Measurements from ENCODE around the gene HPCA. TPM values are rescaled to one million over a fixed set of nuclear protein-coding genes. Genes with fewer than 3 reads are reported as not detected.
A peak's percentile ranks its signal among the peaks of the same experiment; 100 is the strongest.

The HPCA gene
- total RNA-seq, 1 donor from 2014 or later: 0.86 TPM

GRCh38 chr1:32937061-32937460, 50.8 kb downstream of the HPCA start:
- TF ChIP-seq, protein P1, sequence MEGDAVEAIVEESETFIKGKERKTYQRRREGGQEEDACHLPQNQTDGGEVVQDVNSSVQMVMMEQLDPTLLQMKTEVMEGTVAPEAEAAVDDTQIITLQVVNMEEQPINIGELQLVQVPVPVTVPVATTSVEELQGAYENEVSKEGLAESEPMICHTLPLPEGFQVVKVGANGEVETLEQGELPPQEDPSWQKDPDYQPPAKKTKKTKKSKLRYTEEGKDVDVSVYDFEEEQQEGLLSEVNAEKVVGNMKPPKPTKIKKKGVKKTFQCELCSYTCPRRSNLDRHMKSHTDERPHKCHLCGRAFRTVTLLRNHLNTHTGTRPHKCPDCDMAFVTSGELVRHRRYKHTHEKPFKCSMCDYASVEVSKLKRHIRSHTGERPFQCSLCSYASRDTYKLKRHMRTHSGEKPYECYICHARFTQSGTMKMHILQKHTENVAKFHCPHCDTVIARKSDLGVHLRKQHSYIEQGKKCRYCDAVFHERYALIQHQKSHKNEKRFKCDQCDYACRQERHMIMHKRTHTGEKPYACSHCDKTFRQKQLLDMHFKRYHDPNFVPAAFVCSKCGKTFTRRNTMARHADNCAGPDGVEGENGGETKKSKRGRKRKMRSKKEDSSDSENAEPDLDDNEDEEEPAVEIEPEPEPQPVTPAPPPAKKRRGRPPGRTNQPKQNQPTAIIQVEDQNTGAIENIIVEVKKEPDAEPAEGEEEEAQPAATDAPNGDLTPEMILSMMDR (conservative IDR thresholded peaks at IDR 0.05): no peak
- Mint-ChIP-seq H3K27ac (ENCODE audit: unreplicated experiment) (peak overlapping the region; percentile 69), H3K4me3 (no peak overlapping the region), H3K27me3 (ENCODE audit: low read depth) (no peaks in the 10 kb centered on the region), H3K36me3 (ENCODE audit: low read depth) (peaks cover 3% of the 10 kb centered on the region), H3K4me1 (peaks cover 9% of the 10 kb centered on the region), H3K9me3 (no peaks in the 10 kb centered on the region)
- DNase-seq (ENCODE audit: low read depth, low spot score): no peak

DNA sequence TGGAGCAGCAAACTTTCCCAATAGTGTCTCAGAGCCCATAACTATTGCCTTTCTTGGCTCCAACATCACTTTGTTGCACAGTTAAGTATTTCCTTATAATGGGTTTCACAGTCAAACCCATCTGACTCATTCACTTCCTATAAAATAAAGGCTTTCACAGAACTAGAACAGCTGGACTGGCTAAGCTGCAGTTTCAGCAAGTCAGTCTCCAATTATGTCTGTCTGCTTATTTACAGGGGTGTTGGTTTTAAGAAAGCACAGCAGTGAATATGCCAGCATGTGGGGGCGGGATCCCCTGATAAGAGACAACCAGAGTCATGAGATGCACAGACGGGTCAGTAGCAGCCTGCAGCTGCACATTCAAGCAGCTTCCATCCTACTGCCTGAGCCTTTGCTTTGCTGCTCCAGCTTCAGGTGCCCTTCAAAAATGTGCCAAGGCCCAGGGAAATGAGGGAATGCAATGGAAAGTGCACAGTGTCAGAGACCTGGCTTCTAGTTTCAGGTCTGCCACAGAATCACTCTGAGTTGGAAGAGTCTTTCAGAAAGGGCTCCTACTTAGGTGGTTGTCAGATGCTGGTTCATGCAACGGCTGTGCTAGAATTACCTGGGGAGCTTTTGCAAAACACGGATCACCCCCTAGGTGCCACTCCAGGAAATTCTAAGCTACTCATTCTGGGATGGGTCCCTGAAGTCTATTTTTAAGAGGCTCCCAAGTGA, 53.5 kb downstream of the HPCA start:
- H3K36me3 Mint-ChIP-seq (ENCODE audit: low read depth): peaks cover 10% of the 10 kb centered on the region
- no peaks in the 10 kb centered on the region for H3K4me1 Mint-ChIP-seq
- H3K4me3 Mint-ChIP-seq: no peak overlapping the region
- H3K27ac Mint-ChIP-seq (ENCODE audit: unreplicated experiment): no peak overlapping the region
- DNase-seq (ENCODE audit: low read depth, low spot score): no peak
- H3K27me3 Mint-ChIP-seq (ENCODE audit: low read depth): no peaks in the 10 kb centered on the region
- no peaks in the 10 kb centered on the region for H3K9me3 Mint-ChIP-seq
- TF ChIP-seq, protein P1 (conservative IDR thresholded peaks at IDR 0.05): no peak

DNA sequence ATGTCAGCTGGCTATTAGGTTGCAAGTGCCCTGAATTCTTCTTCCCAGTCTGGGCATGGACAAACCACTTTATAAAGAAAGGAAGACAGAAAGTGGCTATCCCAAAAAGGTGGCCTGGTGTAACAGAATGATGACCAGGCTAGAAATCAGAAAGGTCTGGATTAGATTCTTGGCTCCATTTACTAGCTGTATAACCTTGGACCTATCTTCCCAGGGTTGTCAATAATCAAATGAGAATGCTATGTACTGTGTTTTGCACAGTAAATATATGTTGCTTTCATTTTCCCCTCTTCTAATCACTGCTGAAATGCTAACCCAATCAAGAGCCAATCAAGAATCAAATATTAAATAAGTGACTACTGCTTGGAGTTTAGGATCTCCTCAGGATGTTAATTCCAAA, 57.9 kb downstream of the HPCA start:
- TF ChIP-seq, protein P1 (conservative IDR thresholded peaks at IDR 0.05): no peak
- Mint-ChIP-seq H3K4me1 (no peaks in the 10 kb centered on the region), H3K36me3 (ENCODE audit: low read depth) (peaks cover 8% of the 10 kb centered on the region), H3K4me3 (no peak overlapping the region), H3K27me3 (ENCODE audit: low read depth) (no peaks in the 10 kb centered on the region), H3K9me3 (no peaks in the 10 kb centered on the region), H3K27ac (ENCODE audit: unreplicated experiment) (no peak overlapping the region)
- no peak for DNase-seq (ENCODE audit: low read depth, low spot score)

Other genes with a start within 250 kb of the HPCA start
- 49.1 and 53.1 TPM in 2 replicates for gene ZBTB8OS, start 235.9 kb upstream of the HPCA start, total RNA-seq
- 492 and 494 TPM in 2 replicates for gene RBBP4, start 235.3 kb upstream of the HPCA start, total RNA-seq
- gene SYNC, start 183.7 kb upstream of the HPCA start, total RNA-seq: 0.12 TPM in 1 of 2 replicates, not detected in the other
- 140 and 145 TPM in 2 replicates for gene YARS1, start 69.1 kb upstream of the HPCA start, total RNA-seq
- 55.0 and 55.7 TPM in 2 replicates for gene S100PBP, start 68.8 kb upstream of the HPCA start, total RNA-seq
- gene FNDC5, start 15.6 kb upstream of the HPCA start, total RNA-seq: 26.8 and 28.7 TPM in 2 replicates
- gene TMEM54, start 14.9 kb downstream of the HPCA start, total RNA-seq: 2.7 and 2.8 TPM in 2 replicates
- 14.9 and 16.0 TPM in 2 replicates for gene RNF19B, start 78.3 kb downstream of the HPCA start, total RNA-seq
- gene AK2, start 150.4 kb downstream of the HPCA start, total RNA-seq: 134 and 135 TPM in 2 replicates
- 8.1 and 9.7 TPM in 2 replicates for gene AZIN2, start 194.7 kb downstream of the HPCA start, total RNA-seq

Measured in neural crest cell (in vitro differentiated cells).